IPS-15b (cell line): ENCODE results near the gene MTRR.
"Not testable (repeated sequence)": the region's sequence is repeated elsewhere in the genome, so short reads cannot be mapped to it uniquely, and the experiment has no call there.

Experiments used
- H3K27me3 ChIP-seq: one replicate; pipeline ENCODE4 v1.6.1; 2013; ENCODE audit warnings: low read length; ENCODE audit not compliant: control insufficient read depth, insufficient read depth
- H3K36me3 ChIP-seq: one replicate; pipeline ENCODE4 v1.6.1; 2013; ENCODE audit warnings: low read length; ENCODE audit not compliant: control insufficient read depth, insufficient read depth
- H3K4me1 ChIP-seq: one replicate; pipeline ENCODE4 v1.6.1; 2013; ENCODE audit warnings: mild to moderate bottlenecking, low read length; ENCODE audit not compliant: control insufficient read depth, insufficient read depth
- H3K4me3 ChIP-seq: one replicate; pipeline ENCODE4 v1.5.1; 2013; ENCODE audit warnings: low read depth, low read length
- H3K9ac ChIP-seq: one replicate; pipeline ENCODE4 v1.6.1; 2013; ENCODE audit warnings: low read depth, mild to moderate bottlenecking, low read length
- H3K9me3 ChIP-seq: one replicate; pipeline ENCODE4 v1.6.1; 2013; ENCODE audit warnings: mild to moderate bottlenecking, low read length; ENCODE audit not compliant: control insufficient read depth, insufficient read depth

The MTRR gene

DNA sequence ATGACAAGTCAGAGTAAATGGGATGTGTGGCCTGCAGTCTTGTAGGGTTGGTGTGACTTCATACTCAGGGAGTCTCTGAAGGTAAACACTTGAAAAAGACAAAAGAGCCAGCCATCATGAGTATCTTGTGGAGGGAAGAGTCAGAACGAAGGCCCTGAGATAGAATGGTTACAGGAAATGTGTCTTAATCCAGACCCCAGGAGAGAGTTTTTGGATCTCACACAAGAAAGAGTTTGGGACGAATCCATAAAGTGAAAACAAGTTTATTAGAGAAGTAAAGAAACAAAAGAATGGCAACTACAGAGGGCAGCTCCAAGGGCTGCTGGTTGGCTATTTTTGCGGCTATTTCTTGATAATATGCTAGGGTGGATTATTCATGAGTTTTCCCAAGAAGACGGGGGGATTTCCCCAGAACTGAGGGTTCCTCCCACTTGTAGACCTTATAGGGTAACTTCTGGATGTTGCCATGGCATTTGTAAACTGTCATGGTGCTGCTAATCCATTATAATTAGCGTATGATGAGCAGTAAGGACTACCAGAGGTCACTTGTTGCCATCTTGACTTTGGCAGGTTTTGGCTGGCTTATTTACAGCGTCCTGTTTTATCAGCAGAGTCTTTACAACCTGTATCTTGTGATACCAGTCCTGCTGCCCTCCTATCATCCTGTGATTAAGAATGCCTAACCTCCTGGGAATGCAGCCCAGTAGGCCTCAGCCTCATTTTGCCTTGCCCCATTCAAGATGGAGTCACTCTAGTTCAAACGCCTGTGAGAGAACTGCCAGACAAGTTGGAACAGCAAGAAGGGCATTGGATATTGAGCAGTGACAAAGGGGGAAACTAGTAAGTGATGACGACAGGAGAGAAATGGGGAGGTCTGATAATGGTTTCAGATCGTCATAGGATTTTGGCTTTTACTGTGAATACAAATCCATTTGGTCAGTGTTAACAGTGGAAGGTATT lies 34.0 kb downstream of the MTRR start:
- Histone ChIP-seq H3K9ac (no peak overlapping the region), H3K27me3 (no peaks in the 10 kb centered on the region), H3K9me3 (no peaks in the 10 kb centered on the region), H3K36me3 (peaks cover 16% of the 10 kb centered on the region), H3K4me1 (no peaks in the 10 kb centered on the region), H3K4me3 (no peak overlapping the region)

DNA sequence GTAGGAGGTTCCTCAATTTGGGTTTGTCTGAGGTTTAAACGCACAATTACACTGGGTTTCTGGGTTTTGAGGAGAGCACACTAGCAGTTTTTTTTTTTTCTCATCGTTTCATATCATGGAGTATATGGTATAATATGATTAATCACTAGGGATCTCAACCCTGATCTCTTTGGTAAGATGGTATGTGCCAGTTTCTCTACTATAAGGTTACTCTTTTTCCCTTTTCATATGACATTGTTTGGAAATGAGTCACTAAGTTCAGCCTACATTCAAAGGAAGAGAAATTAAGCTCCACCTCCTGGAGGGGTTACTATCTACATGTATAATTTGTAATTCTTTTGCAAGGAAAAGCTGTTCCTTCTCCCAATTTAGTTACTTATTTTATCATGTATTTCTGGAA lies 35.2 kb downstream of the MTRR start:
- no peaks in the 10 kb centered on the region for H3K27me3 ChIP-seq
- H3K4me3 ChIP-seq: no peak overlapping the region
- H3K36me3 ChIP-seq: peaks cover 5% of the 10 kb centered on the region
- no peaks in the 10 kb centered on the region for H3K9me3 ChIP-seq
- no peak overlapping the region for H3K9ac ChIP-seq
- H3K4me1 ChIP-seq: no peaks in the 10 kb centered on the region

DNA sequence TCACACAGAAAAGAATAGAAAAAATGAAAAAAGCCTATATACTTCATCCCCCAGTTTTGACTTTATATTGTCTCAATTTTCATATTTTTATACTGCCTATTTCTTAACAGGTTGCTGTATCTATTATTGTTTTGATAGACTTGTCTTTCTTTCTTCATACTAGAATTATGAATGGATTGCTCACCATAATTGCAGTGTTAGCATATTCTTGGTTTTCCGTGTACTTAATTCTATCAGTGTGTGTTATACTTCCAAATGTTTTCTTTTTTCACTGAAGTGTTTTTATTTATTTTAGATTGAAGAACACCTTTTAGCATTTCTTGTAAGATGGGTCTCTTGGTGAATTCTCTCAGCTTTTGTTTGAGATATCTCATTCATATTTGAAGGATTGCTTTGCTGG lies 38.7 kb downstream of the MTRR start:
- Histone ChIP-seq H3K9ac (no peak overlapping the region), H3K4me1 (no peaks in the 10 kb centered on the region), H3K9me3 (no peaks in the 10 kb centered on the region), H3K36me3 (no peaks in the 10 kb centered on the region), H3K4me3 (no peak overlapping the region), H3K27me3 (no peaks in the 10 kb centered on the region)

DNA sequence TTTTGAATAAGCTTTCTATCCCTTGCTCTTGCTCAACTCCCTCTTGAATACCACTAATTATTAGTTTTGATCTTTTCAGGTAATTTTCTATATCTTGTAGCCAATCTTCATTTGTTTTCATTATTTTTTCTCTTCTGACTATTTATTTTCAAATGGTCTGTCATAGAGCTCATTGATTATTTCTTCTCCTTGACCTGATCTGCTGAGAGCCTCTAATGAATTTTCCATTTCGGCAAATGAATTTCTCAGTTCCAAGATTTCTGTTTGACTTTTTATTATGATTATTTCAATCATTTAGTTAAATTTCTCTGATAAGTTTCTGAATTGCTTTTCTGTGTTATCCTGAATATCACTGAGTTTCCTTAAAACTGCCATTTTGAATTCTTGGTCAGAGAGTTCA lies 39.4 kb downstream of the MTRR start:
- no peak overlapping the region for H3K4me3 ChIP-seq
- no peaks in the 10 kb centered on the region for H3K27me3 ChIP-seq
- H3K9ac ChIP-seq: no peak overlapping the region
- H3K9me3 ChIP-seq: no peaks in the 10 kb centered on the region
- H3K36me3 ChIP-seq: no peaks in the 10 kb centered on the region
- no peaks in the 10 kb centered on the region for H3K4me1 ChIP-seq

DNA sequence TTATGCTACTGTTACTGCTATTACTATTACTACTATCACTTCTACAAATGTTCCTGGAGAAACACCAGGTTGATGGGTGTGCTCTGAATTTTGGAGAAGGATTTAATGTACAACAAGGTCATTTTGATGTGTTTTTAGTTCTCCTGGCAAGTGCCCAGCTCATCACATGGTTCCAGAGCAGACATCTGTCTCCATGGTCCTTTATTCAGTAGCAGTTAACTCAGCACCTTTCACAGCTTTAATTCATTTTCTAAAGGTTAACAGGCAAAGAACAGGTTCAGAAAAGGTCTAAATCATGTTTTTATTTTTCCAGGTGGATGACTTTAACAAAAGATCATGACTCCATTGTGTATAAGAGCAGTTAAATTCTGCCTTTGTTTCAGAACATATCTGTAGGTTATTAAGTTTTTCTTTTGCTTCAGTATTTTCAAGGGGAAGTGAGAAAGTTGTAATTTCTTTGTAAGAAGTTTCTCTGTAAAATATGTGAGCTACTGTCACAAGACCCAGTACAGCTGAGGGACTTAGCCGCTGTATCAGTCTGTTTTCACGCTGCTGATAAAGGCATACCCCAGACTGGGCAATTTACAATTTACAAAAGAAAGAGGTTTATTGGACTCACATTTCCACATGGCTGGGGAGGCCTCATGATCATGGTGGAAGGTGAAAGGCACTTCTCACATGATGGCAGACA lies 41.9 kb downstream of the MTRR start:
- no peak overlapping the region for H3K4me3 ChIP-seq
- no peak overlapping the region for H3K9ac ChIP-seq
- no peaks in the 10 kb centered on the region for H3K9me3 ChIP-seq
- no peaks in the 10 kb centered on the region for H3K36me3 ChIP-seq
- H3K27me3 ChIP-seq: no peaks in the 10 kb centered on the region
- H3K4me1 ChIP-seq: no peaks in the 10 kb centered on the region

DNA sequence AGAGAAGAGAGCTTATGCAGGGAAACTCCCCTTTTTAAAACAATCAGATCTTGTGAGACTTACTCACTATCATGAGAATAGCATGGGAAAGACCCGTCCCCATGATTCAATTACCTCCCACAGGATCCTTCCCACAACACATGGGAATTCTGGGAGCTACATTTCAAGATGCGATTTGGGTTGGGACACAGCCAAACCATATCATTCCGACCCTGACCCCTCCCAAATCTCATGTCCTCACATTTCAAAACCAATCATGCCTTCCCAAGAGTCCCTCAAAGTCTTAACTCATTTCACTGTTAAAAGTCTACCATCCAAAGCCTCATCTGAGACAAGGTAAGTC lies 42.5 kb downstream of the MTRR start:
- H3K4me1 ChIP-seq, H3K27me3 ChIP-seq, H3K9me3 ChIP-seq, H3K9ac ChIP-seq, H3K36me3 ChIP-seq, H3K4me3 ChIP-seq: not testable (repeated sequence)

DNA sequence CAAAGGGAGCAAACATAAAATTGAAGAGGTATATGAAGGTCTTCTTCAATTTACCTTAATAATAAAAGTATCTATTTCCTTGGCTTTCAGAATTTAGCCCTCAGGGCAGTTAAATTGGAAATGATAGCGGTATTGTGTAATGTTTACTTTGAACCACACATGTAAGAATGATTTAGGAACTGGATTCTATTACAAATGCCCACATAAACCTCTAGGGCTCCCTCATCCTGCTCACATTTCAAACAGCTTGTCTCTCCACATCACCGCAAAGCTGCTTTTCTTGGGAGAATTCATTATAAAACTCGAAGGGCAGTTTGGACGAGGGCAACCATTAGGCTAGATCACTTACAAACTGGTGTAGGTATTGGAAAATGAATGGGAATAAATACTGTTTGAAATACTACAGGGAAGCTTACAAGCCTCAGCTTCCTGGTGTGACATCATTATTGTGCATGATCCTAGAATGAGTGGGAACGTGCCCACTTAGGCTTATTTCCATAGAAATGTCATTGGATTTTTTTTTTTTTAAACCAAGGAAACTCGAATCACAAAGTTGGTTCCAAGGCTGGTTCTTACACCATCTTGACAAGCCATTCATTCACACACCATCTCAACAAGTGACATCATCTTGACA lies 47.3 kb downstream of the MTRR start:
- H3K27me3 ChIP-seq: no peaks in the 10 kb centered on the region
- H3K4me3 ChIP-seq: no peak overlapping the region
- no peaks in the 10 kb centered on the region for H3K36me3 ChIP-seq
- H3K9me3 ChIP-seq: no peaks in the 10 kb centered on the region
- no peak overlapping the region for H3K9ac ChIP-seq
- no peaks in the 10 kb centered on the region for H3K4me1 ChIP-seq

DNA sequence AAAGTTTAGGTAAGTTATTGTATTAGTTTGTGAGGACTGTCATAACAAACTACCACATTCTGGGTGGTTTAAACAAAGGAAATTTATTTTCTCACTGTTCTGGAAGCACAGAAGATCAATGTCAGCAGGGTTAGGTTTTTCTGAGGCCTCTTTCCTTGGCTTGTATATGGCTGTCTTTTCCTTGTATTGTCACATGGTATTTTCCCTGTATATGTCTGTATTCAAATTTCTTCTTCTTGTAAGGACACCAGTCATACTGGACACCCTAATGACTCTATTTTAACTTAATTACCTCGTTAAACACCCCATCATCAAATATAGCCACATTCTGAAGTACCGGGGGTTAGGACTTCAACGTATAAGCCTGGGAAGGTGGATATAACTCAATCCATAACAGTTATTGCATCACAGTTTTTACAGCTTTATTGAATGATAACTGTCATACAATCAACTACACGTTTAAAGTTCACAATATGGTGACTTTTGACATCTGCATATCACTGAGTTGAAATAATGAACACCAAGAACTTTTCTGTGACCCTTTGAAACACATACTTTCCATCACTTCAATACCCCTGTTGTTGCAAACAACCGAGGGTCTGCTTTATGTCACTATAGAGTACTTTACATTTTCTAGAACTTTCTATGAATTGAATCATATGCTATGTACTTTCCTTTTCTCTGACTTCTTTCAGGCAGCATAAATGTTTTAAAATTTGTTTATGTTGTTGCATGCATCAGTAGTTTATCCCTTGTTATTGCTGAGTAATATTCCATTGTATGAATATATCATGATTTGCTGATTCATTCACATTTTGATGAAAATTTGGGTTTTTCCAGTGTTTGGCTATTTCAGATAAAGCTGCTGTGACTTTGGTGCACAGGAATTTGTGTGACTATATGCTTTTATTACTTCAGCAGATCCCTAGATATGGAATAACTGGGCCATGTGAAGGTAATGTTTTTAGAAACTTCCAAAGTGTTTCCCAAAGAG lies 48.5 kb downstream of the MTRR start:
- Histone ChIP-seq H3K9me3 (no peaks in the 10 kb centered on the region), H3K36me3 (no peaks in the 10 kb centered on the region), H3K27me3 (no peaks in the 10 kb centered on the region), H3K4me1 (no peaks in the 10 kb centered on the region), H3K9ac (no peak overlapping the region), H3K4me3 (no peak overlapping the region)

DNA sequence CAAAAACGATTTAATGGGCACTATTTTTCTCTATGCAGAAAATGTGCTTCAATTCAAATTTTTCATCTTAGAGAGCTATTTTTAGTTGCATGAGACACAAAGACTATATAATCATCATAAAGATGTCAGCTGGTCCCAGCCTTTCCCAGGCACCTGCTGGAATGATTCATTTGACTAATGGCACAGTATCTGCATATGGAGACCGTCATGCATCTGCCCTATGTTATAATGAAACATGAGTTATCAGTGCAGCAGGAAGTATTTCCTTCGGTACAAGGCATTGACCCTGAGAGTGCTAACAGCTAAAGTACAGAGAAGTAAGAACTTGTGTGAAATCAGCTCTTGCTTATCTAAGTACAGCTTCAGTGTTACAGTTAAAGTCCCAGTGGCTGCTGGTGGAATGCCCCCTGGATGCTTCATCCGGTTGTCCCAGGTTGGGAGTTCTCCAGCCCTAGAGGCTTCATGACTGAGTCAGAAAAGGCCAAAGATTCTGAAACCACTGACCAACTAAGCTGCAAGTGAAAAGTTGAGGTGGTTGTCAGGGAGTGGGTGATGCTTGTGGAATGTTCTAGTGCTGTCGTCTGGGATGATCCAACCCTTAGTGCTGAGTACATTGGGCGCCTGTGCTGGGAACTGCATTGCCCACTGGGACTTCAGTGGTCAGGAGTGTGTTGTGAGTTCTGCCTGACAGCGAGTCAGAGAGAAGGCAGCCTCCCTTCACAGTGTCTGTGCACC lies 57.2 kb downstream of the MTRR start:
- Histone ChIP-seq H3K27me3 (no peaks in the 10 kb centered on the region), H3K4me1 (no peaks in the 10 kb centered on the region), H3K9ac (no peak overlapping the region), H3K4me3 (no peak overlapping the region), H3K9me3 (no peaks in the 10 kb centered on the region), H3K36me3 (no peaks in the 10 kb centered on the region)

DNA sequence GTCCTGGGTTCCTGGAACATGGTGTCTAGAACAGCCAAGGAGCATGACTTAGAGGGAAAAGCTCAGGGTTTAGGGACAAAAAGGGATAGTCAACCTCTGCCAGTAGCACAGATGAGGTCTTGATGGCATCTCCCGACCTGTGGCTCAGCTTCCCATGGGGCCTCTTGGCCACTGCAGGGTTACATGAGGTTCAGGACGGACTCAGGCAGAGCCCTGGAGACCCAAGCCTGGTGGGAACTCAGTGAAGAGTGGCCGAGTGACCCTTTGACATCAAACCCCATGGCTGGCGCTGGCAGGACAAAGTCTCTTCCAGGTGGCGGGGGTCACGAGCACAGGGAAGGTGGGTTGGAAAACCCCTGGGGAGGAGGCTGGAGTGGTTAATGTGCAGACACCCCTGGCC lies 57.8 kb downstream of the MTRR start:
- H3K4me3 ChIP-seq: no peak overlapping the region
- H3K9me3 ChIP-seq: no peaks in the 10 kb centered on the region
- H3K4me1 ChIP-seq: no peaks in the 10 kb centered on the region
- H3K36me3 ChIP-seq: no peaks in the 10 kb centered on the region
- no peak overlapping the region for H3K9ac ChIP-seq
- H3K27me3 ChIP-seq: no peaks in the 10 kb centered on the region
